Skeletal muscle cell (primary cell): ENCODE results near the gene PRKCG.

ENCODE experiments used
- DNase-seq: peaks from one replicate; pipeline ENCODE4 v3.0.0-alpha.2; 2010; ENCODE audit warnings: low read depth
- H3K4me3 ChIP-seq: 2 replicates; pipeline ENCODE4 v1.5.1; 2011; ENCODE audit warnings: low read depth, mild to moderate bottlenecking, control low read depth, low read length, moderate library complexity

PRKCG gene

GRCh38 chr19:53892301-53892980 lies 10.4 kb downstream of the PRKCG start:
- DNase-seq: no peak
- no peak overlapping the region for H3K4me3 ChIP-seq

- no peak for DNase-seq
These were observed 11.0 kb downstream of the PRKCG start for GRCh38 chr19:53892981-53893325.

GRCh38 chr19:53894707-53895106 lies 12.7 kb downstream of the PRKCG start:
- no peak overlapping the region for H3K4me3 ChIP-seq
- no peak for DNase-seq

More at GRCh38 chr19:53892981-53893325, 11.0 kb downstream of the PRKCG start:
- no peak overlapping the region for H3K4me3 ChIP-seq

GRCh38 chr19:53896682-53897081 lies 14.7 kb downstream of the PRKCG start:
- DNase-seq: no peak
- H3K4me3 ChIP-seq: no peak overlapping the region

GRCh38 chr19:53897459-53897858 lies 15.5 kb downstream of the PRKCG start:
- H3K4me3 ChIP-seq: no peak overlapping the region
- DNase-seq: no peak

- DNase-seq: no peak
- H3K4me3 ChIP-seq: no peak overlapping the region
These were observed 16.2 kb downstream of the PRKCG start for GRCh38 chr19:53898166-53898565.

- H3K4me3 ChIP-seq: no peak overlapping the region
These were observed 16.8 kb downstream of the PRKCG start for GRCh38 chr19:53898636-53899341.

GRCh38 chr19:53900191-53900860 lies 18.3 kb downstream of the PRKCG start:
- no peak for DNase-seq
- H3K4me3 ChIP-seq: no peak overlapping the region

More at GRCh38 chr19:53898636-53899341, 16.8 kb downstream of the PRKCG start:
- no peak for DNase-seq

- no peak overlapping the region for H3K4me3 ChIP-seq
- DNase-seq: no peak
These were observed 21.2 kb downstream of the PRKCG start for GRCh38 chr19:53903055-53903680.

GRCh38 chr19:53904909-53905308 lies 22.9 kb downstream of the PRKCG start:
- DNase-seq: no peak
- no peak overlapping the region for H3K4me3 ChIP-seq

- no peak for DNase-seq
- no peak overlapping the region for H3K4me3 ChIP-seq
These were observed 23.8 kb downstream of the PRKCG start for GRCh38 chr19:53905787-53906186.

- H3K4me3 ChIP-seq: no peak overlapping the region
- no peak for DNase-seq
These were observed 24.5 kb downstream of the PRKCG start for GRCh38 chr19:53906211-53907192.

- DNase-seq: no peak
- no peak overlapping the region for H3K4me3 ChIP-seq
These were observed 25.2 kb downstream of the PRKCG start for GRCh38 chr19:53907193-53907581.

GRCh38 chr19:53907690-53908089 lies 25.7 kb downstream of the PRKCG start:
- no peak for DNase-seq
- peak overlapping the region; percentile 63 for H3K4me3 ChIP-seq

GRCh38 chr19:53908106-53908934 lies 26.3 kb downstream of the PRKCG start:
- DNase-seq: no peak
- H3K4me3 ChIP-seq: peak overlapping the region; percentile 63

- H3K4me3 ChIP-seq: peak within 1 kb of the TSS; percentile 63
- DNase-seq: no peak
These were observed 27.0 kb downstream of the PRKCG start, which contains the start of gene CACNG7 for GRCh38 chr19:53908935-53909415. CACNG7 (plus strand) TSS chr19:53909278; CDS start chr19:53912832, 3,554 bp downstream.

- H3K4me3 ChIP-seq: peak overlapping the region; percentile 63
- no peak for DNase-seq
These were observed 27.6 kb downstream of the PRKCG start for GRCh38 chr19:53909471-53910169.
